IMR-90 (cell line): ENCODE measurements around the gene AASS. TPM values are rescaled to one million over a fixed set of nuclear protein-coding genes. Genes with fewer than 3 reads are reported as not detected.

Experiments
- ATAC-seq: fragments of 200-7000 bp; cut with Tn5 transposase; 2 replicates; pipeline ENCODE4 v1.9.1; 2020; ENCODE audit warnings: low read depth, mild to moderate bottlenecking, moderate library complexity
- BruUV-seq: library from RNA; stranded (reverse); fragments of 400-500 nt; replicated peaks from 2 replicates; lab custom pipeline; 2021; lab: Mats Ljungman, UMichigan
- CTCF ChIA-PET: fragments of 300-600 bp; formaldehyde crosslinking; extraction: SDS; loops from one replicate; lab custom pipeline; 2021; ENCODE audit warnings: antibody characterized with exemption; lab: Yijun Ruan, JAX
- POLR2A ChIA-PET: fragments of 300-600 bp; sonication (Branson Sonifier 250); formaldehyde crosslinking; loops from one replicate; lab custom pipeline; 2022; ENCODE audit warnings: antibody characterized with exemption; ENCODE audit not compliant: unreplicated experiment; lab: Charles Lee
- DNase-seq: peaks from one replicate; pipeline ENCODE4 v3.0.0; 2013
- H2AFZ ChIP-seq: replicated peaks from 2 replicates; pipeline ENCODE3; 2013; ENCODE audit warnings: low read length, mild to moderate bottlenecking; ENCODE audit not compliant: poor library complexity
- H2AK5ac ChIP-seq: 2 replicates; pipeline ENCODE4 v1.6.1; 2013; ENCODE audit warnings: low read depth, low read length, inconsistent platforms
- H2AK9ac ChIP-seq: replicated peaks from 2 replicates; pipeline ENCODE3; 2013; ENCODE audit warnings: mild to moderate bottlenecking, low read depth, low read length, moderate library complexity; ENCODE audit not compliant: poor library complexity
- H2BK120ac ChIP-seq: 2 replicates; pipeline ENCODE4 v1.6.1; 2013; ENCODE audit warnings: low read depth, low read length, inconsistent platforms
- H2BK15ac ChIP-seq: 3 replicates; pipeline ENCODE4 v1.6.1; 2013; ENCODE audit warnings: low read depth, low read length, inconsistent platforms
- H2BK20ac ChIP-seq: 2 replicates; pipeline ENCODE4 v1.6.1; 2013; ENCODE audit warnings: low read depth, mild to moderate bottlenecking, inconsistent platforms, low read length, moderate library complexity
- H2BK5ac ChIP-seq: 2 replicates; pipeline ENCODE4 v1.6.1; 2013; ENCODE audit warnings: mild to moderate bottlenecking, low read depth, low read length, inconsistent platforms; ENCODE audit not compliant: poor library complexity, severe bottlenecking
- H3K14ac ChIP-seq: replicated peaks from 2 replicates; pipeline ENCODE4 v1.6.1; 2013; ENCODE audit warnings: low read depth, low read length, inconsistent platforms
- H3K18ac ChIP-seq: 2 replicates; pipeline ENCODE4 v1.6.1; 2013; ENCODE audit warnings: low read depth, low read length, control low read depth
- H3K23ac ChIP-seq: 2 replicates; pipeline ENCODE4 v1.6.1; 2013; ENCODE audit warnings: low read depth, low read length, inconsistent platforms
- H3K27ac ChIP-seq: 2 replicates; pipeline ENCODE4 v1.5.1; 2013; ENCODE audit warnings: mild to moderate bottlenecking, control low read depth, low read length; ENCODE audit not compliant: insufficient read depth
- H3K27me3 ChIP-seq: 2 replicates; pipeline ENCODE4 v1.6.1; 2013; ENCODE audit warnings: low read length; ENCODE audit not compliant: control insufficient read depth, insufficient read depth
- H3K36me3 ChIP-seq: 2 replicates; pipeline ENCODE4 v1.6.1; 2013; ENCODE audit warnings: low read length, mixed read lengths; ENCODE audit not compliant: control insufficient read depth, insufficient read depth
- H3K4ac ChIP-seq: 2 replicates; pipeline ENCODE4 v1.6.1; 2013; ENCODE audit warnings: low read depth, low read length, inconsistent platforms
- H3K4me1 ChIP-seq: 2 replicates; pipeline ENCODE4 v1.6.1; 2013; ENCODE audit warnings: low read length, mixed read lengths; ENCODE audit not compliant: control insufficient read depth, insufficient read depth
- H3K4me2 ChIP-seq: 2 replicates; pipeline ENCODE4 v1.6.1; 2013; ENCODE audit warnings: low read depth, mild to moderate bottlenecking, control low read depth, low read length, moderate library complexity
- H3K4me3 ChIP-seq: 2 replicates; pipeline ENCODE4 v1.5.1; 2013; ENCODE audit warnings: low read depth, mild to moderate bottlenecking, control low read depth, low read length, moderate library complexity; ENCODE audit not compliant: insufficient read depth
- H3K56ac ChIP-seq: 2 replicates; pipeline ENCODE4 v1.6.1; 2013; ENCODE audit warnings: low read length, inconsistent platforms; ENCODE audit not compliant: insufficient read depth; ENCODE audit errors: extremely low read depth
- H3K79me1 ChIP-seq, 2 experiments: 2 replicates each; pipeline ENCODE4 v1.6.1; 2013; ENCODE audit warnings: low read length in 2 of 2, inconsistent platforms in 1 of 2, low read depth in 1 of 2
- H3K9ac ChIP-seq: 2 replicates; pipeline ENCODE4 v1.6.1; 2013; ENCODE audit warnings: low read depth, low read length, control low read depth
- H3K9me1 ChIP-seq: 2 replicates; pipeline ENCODE4 v1.6.1; 2013; ENCODE audit warnings: low read length, inconsistent platforms; ENCODE audit not compliant: insufficient read depth
- H3K9me3 ChIP-seq: 2 replicates; pipeline ENCODE4 v1.6.1; 2013; ENCODE audit warnings: low read length; ENCODE audit not compliant: control insufficient read depth, insufficient read depth
- H4K20me1 ChIP-seq: 2 replicates; pipeline ENCODE4 v1.6.1; 2013; ENCODE audit warnings: low read length, inconsistent platforms; ENCODE audit not compliant: insufficient read depth
- H4K5ac ChIP-seq: 2 replicates; pipeline ENCODE4 v1.6.1; 2013; ENCODE audit warnings: mild to moderate bottlenecking, low read depth, low read length, control low read depth
- H4K8ac ChIP-seq, 2 experiments: 2 replicates each; pipeline ENCODE4 v1.6.1; 2013; ENCODE audit warnings: low read depth in 2 of 2, low read length in 2 of 2, control low read depth in 1 of 2, inconsistent platforms in 1 of 2
- H4K91ac ChIP-seq: 2 replicates; pipeline ENCODE4 v1.6.1; 2013; ENCODE audit warnings: low read depth, low read length, inconsistent platforms; ENCODE audit not compliant: insufficient read depth
- BHLHE40 ChIP-seq: fragments of 150-350 bp; IDR thresholded peaks from 2 replicates; pipeline ENCODE4 v1.6.1; 2016; ENCODE audit warnings: mild to moderate bottlenecking, low read depth, low read length
- CEBPB ChIP-seq: IDR thresholded peaks from 2 replicates; pipeline ENCODE4 v1.6.1; 2012; ENCODE audit warnings: low read depth, low read length, improper control_type of control experiment
- CHD1 ChIP-seq: IDR thresholded peaks from 2 replicates; pipeline ENCODE4 v1.6.1; 2012; ENCODE audit warnings: low read depth, low read length, improper control_type of control experiment
- FOS ChIP-seq: fragments of 150-350 bp; IDR thresholded peaks from 2 replicates; pipeline ENCODE4 v1.6.1; 2016; ENCODE audit warnings: low read depth, low read length
- MAFK ChIP-seq: IDR thresholded peaks from 2 replicates; pipeline ENCODE4 v1.6.1; 2012; ENCODE audit warnings: low read depth, low read length, improper control_type of control experiment
- MAZ ChIP-seq: IDR thresholded peaks from 2 replicates; pipeline ENCODE4 v1.6.1; 2012; ENCODE audit warnings: low read depth, mild to moderate bottlenecking, low read length, improper control_type of control experiment, moderate library complexity, borderline replicate concordance
- MXI1 ChIP-seq: IDR thresholded peaks from 2 replicates; pipeline ENCODE4 v1.6.1; 2012; ENCODE audit warnings: low read depth, mild to moderate bottlenecking, low read length, moderate library complexity, borderline replicate concordance
- NFE2L2 ChIP-seq: fragments of 150-350 bp; IDR thresholded peaks from 2 replicates; pipeline ENCODE4 v1.6.1; 2016; ENCODE audit warnings: low read depth, mild to moderate bottlenecking, low read length
- POLR2A ChIP-seq: IDR thresholded peaks from 2 replicates; pipeline ENCODE4 v1.6.1; 2012; ENCODE audit warnings: mild to moderate bottlenecking, low read depth, low read length
- RAD21 ChIP-seq: IDR thresholded peaks from 2 replicates; pipeline ENCODE4 v1.6.1; 2012; ENCODE audit warnings: low read length, improper control_type of control experiment
- RCOR1 ChIP-seq: IDR thresholded peaks from 2 replicates; pipeline ENCODE4 v1.6.1; 2012; ENCODE audit warnings: mild to moderate bottlenecking, low read length, improper control_type of control experiment; ENCODE audit not compliant: insufficient replicate concordance
- RFX5 ChIP-seq: IDR thresholded peaks from 2 replicates; pipeline ENCODE4 v1.8.0; 2012; ENCODE audit warnings: low read depth, mild to moderate bottlenecking, low read length, moderate library complexity
- SMC3 ChIP-seq: fragments of 150-350 bp; IDR thresholded peaks from 2 replicates; pipeline ENCODE4 v1.6.1; 2016; ENCODE audit warnings: low read depth, mild to moderate bottlenecking, antibody characterized with exemption, low read length, moderate library complexity
- USF2 ChIP-seq: fragments of 150-350 bp; IDR thresholded peaks from 2 replicates; pipeline ENCODE4 v1.6.1; 2017; ENCODE audit warnings: mild to moderate bottlenecking, antibody characterized with exemption, low read length, low read depth
- WGBS, 2 experiments: methylation state at CpG; one replicate each; pipeline versions ENCODE4 v1.1.5 to v1.1.7; 2013; ENCODE audit warnings: missing lambda C conversion rate in 2 of 2; ENCODE audit not compliant: insufficient read length in 1 of 2; ENCODE audit errors: extremely low coverage in 2 of 2; 5-methylcytosine and 5-hydroxymethylcytosine counted together
- dilution Hi-C: fragments of 300-500 bp; cut with HindIII; formaldehyde crosslinking; loops from one replicate; pipeline ENCODE4 v1.14.3; 2018; ENCODE audit warnings: low sequenced_read_pairs; ENCODE audit not compliant: unreplicated experiment
- in situ Hi-C: fragments of 300-500 bp; cut with MboI; formaldehyde crosslinking; loops from 3 replicates; pipeline ENCODE4 v1.14.3; 2019; ENCODE audit warnings: low sequenced_read_pairs, inconsistent platforms, mixed read lengths
- intact Hi-C: fragments of 100-400 bp; cut with micrococcal nuclease; formaldehyde crosslinking; loops from 2 replicates; pipeline ENCODE4 v1.10.0; 2022
- polyA plus RNA-seq, 3 experiments: library from polyadenylated mRNA; depleted of rRNA; stranded (reverse); fragments of >200 nt; gene quantifications; 2 replicates each; pipeline ENCODE4 v1.2.3, GENCODE V29; 2012; ENCODE audit warnings: low replicate concordance in 1 of 3
- total RNA-seq: library from RNA; depleted of rRNA; stranded (reverse); fragments of >200 nt; gene quantifications from 2 replicates; pipeline ENCODE4 v1.2.3, GENCODE V29; 2012
- TF ChIP-seq, protein P1 (sequence below): conservative IDR thresholded peaks from 2 replicates; pipeline ENCODE4 v1.5.1; 2012; ENCODE audit warnings: mild to moderate bottlenecking, low read depth, low read length, improper control_type of control experiment
- TF ChIP-seq, protein P2 (sequence below): fragments of 150-350 bp; IDR thresholded peaks from 2 replicates; pipeline ENCODE4 v1.6.1; 2016; ENCODE audit warnings: low read depth, mild to moderate bottlenecking, low read length, moderate library complexity, borderline replicate concordance

AASS gene
- total and polyA plus RNA-seq, 2 of the 4 experiments (the other 2 are of a cell fraction), result 6.1 to 12.9 TPM

GRCh38 chr7:122033641-122034040, 110.4 kb downstream of the AASS start:
- no peak overlapping the region for H2BK120ac ChIP-seq
- intact Hi-C loops (no loop called here), dilution Hi-C loops (no loop called here), in situ Hi-C loops (no loop called here)
- no peak overlapping the region for H3K56ac ChIP-seq
- H4K20me1 ChIP-seq, result no peaks in the 10 kb centered on the region
- H4K5ac ChIP-seq, result no peak overlapping the region
- DNase-seq (no peak), ATAC-seq (no peak)
- no peak overlapping the region for H3K4ac ChIP-seq
- H2AFZ ChIP-seq, result no peak overlapping the region
- H2BK5ac ChIP-seq, result no peak overlapping the region
- CTCF ChIA-PET, result no interaction called here
- no peaks in the 10 kb centered on the region for H3K36me3 ChIP-seq
- H3K23ac ChIP-seq, result no peak overlapping the region
- no peaks in the 10 kb centered on the region for H3K4me1 ChIP-seq
- no peak overlapping the region for H2BK20ac ChIP-seq
- no peak overlapping the region for H3K9ac ChIP-seq
- no peak overlapping the region for H2BK15ac ChIP-seq
- no peak overlapping the region for H2AK5ac ChIP-seq
- H3K9me3 ChIP-seq, result no peaks in the 10 kb centered on the region
- H3K27ac ChIP-seq, result no peak overlapping the region
- H4K91ac ChIP-seq, result no peak overlapping the region
- no peak overlapping the region for H3K18ac ChIP-seq
- no peaks in the 10 kb centered on the region for H3K27me3 ChIP-seq
- H3K4me2 ChIP-seq, result no peak overlapping the region
- H3K14ac ChIP-seq, result no peak overlapping the region
- H3K9me1 ChIP-seq, result no peaks in the 10 kb centered on the region
- H3K4me3 ChIP-seq, result no peak overlapping the region
- BruUV-seq, result no TSS peak
- TF ChIP-seq BHLHE40 (no peak), FOS (no peak), POLR2A (no peak), CHD1 (no peak), MAFK (no peak), USF2 (no peak), MAZ (no peak), CEBPB (no peak), RFX5 (no peak), MXI1 (no peak), RCOR1 (no peak), RAD21 (no peak), SMC3 (no peak), NFE2L2 (no peak)
- TF ChIP-seq, protein P1, sequence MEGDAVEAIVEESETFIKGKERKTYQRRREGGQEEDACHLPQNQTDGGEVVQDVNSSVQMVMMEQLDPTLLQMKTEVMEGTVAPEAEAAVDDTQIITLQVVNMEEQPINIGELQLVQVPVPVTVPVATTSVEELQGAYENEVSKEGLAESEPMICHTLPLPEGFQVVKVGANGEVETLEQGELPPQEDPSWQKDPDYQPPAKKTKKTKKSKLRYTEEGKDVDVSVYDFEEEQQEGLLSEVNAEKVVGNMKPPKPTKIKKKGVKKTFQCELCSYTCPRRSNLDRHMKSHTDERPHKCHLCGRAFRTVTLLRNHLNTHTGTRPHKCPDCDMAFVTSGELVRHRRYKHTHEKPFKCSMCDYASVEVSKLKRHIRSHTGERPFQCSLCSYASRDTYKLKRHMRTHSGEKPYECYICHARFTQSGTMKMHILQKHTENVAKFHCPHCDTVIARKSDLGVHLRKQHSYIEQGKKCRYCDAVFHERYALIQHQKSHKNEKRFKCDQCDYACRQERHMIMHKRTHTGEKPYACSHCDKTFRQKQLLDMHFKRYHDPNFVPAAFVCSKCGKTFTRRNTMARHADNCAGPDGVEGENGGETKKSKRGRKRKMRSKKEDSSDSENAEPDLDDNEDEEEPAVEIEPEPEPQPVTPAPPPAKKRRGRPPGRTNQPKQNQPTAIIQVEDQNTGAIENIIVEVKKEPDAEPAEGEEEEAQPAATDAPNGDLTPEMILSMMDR, result no peak
- TF ChIP-seq, protein P2, sequence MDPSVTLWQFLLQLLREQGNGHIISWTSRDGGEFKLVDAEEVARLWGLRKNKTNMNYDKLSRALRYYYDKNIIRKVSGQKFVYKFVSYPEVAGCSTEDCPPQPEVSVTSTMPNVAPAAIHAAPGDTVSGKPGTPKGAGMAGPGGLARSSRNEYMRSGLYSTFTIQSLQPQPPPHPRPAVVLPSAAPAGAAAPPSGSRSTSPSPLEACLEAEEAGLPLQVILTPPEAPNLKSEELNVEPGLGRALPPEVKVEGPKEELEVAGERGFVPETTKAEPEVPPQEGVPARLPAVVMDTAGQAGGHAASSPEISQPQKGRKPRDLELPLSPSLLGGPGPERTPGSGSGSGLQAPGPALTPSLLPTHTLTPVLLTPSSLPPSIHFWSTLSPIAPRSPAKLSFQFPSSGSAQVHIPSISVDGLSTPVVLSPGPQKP, result no peak
- no peaks in the 10 kb centered on the region for H3K79me1 ChIP-seq
- no peak overlapping the region for H2AK9ac ChIP-seq
- WGBS, 2 experiments, result no CpG with 5 or more reads among the region's 1 CpG
- POLR2A ChIA-PET, result no interaction called here
- H4K8ac ChIP-seq, result no peak overlapping the region
